Measurements from ENCODE around the gene ZNF263.

ZNF263 gene

DNA sequence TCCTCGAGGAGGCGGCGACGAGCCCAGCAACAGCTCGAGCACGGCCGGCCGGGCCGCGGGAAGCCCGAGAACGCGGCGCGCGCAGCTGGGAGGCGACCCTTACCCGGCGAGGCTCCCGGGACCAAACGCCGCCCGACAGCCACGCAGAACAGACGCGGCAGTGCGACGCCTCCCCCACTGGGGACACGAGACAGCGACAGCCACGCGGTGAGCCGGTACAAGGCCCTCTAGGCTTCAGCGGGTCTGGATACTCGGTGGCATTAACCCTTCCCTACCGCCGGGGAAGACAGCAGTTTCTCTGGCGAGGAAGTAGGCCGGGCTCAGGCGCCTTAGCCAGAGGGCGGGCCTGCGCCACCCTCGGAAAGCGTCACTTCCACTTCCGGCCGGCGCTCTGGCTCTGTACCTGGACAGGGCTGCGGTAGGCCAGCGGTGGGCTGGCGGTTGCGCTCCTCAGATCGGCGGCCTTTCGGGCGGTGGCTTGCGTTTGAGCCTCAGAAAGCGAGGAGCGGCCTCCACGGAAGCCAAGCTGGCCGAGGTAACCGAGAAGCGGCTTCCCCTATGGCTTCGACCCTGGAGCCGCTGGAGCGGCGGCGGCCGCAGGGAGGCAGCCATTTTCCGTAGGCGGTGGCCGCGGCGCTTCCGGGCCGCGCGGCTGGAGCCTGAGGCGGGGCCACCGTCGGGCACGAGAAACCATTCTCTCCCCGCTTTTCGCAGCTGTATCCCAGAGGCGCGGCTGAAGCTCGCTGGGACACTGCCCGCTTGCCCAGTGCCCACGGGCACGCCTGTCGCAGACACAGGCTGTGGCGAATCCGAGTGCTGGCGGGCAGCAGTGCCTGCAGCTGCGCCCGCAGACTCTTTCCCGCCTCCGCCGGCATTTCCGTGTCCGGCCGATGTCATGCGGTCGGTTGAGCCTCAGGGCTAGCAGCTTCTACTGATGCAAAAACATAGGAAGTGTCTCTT is 22.1 kb downstream of the ZNF263 start, which contains the start of the genes TIGD7 and ZNF75A (continued):
- peak; percentile 36; the same call in 1 of the 2 replicates for TF ChIP-seq ZNF76 (tag by site-specific recombination; IDR thresholded peaks at IDR 0.05; ENCODE audit: borderline replicate concordance, low read depth)
- peak; percentile 80 for TF ChIP-seq ZBTB8A (tag by site-specific recombination; IDR thresholded peaks at IDR 0.05)
- TF ChIP-seq ZNF629 (tag by site-specific recombination; IDR thresholded peaks at IDR 0.05): peak; percentile 64
- TF ChIP-seq ZNF843 (tag by site-specific recombination; IDR thresholded peaks at IDR 0.05): 0 out of 2 replicates have a peak, but pooled peaks have one; percentile 25
- TF ChIP-seq ZNF114 (tag by site-specific recombination; IDR thresholded peaks at IDR 0.05): no peak
- TF ChIP-seq KLF16 (tag by site-specific recombination; IDR thresholded peaks at IDR 0.05): peak; percentile 68; the same call in 1 of the 2 replicates
- no peak for TF ChIP-seq ZNF354C (tag by site-specific recombination; IDR thresholded peaks at IDR 0.05; ENCODE audit: borderline replicate concordance, low read depth)
- no peak for TF ChIP-seq ZNF510 (tag by site-specific recombination; IDR thresholded peaks at IDR 0.05; ENCODE audit: insufficient replicate concordance)
- TF ChIP-seq ZNF623 (tag by site-specific recombination; IDR thresholded peaks at IDR 0.05): no peak
- TF ChIP-seq ZNF248 (tag by site-specific recombination; IDR thresholded peaks at IDR 0.05): no peak
- TF ChIP-seq ZNF785 (tag by site-specific recombination; IDR thresholded peaks at IDR 0.05): 0 out of 2 replicates have a peak, but pooled peaks have one; percentile 36
- peak; percentile 100 for TF ChIP-seq ZNF560 (tag by site-specific recombination; IDR thresholded peaks at IDR 0.05; ENCODE audit: borderline replicate concordance)
- no peak for TF ChIP-seq ZNF514 (tag by site-specific recombination; IDR thresholded peaks at IDR 0.05)
- peak; percentile 73 for TF ChIP-seq SP3 (tag by site-specific recombination; IDR thresholded peaks at IDR 0.05)
- no peak for TF ChIP-seq TCF7L2 (IDR thresholded peaks at IDR 0.05; ENCODE audit: borderline replicate concordance, low read depth, low read length)
- TF ChIP-seq, protein P1, sequence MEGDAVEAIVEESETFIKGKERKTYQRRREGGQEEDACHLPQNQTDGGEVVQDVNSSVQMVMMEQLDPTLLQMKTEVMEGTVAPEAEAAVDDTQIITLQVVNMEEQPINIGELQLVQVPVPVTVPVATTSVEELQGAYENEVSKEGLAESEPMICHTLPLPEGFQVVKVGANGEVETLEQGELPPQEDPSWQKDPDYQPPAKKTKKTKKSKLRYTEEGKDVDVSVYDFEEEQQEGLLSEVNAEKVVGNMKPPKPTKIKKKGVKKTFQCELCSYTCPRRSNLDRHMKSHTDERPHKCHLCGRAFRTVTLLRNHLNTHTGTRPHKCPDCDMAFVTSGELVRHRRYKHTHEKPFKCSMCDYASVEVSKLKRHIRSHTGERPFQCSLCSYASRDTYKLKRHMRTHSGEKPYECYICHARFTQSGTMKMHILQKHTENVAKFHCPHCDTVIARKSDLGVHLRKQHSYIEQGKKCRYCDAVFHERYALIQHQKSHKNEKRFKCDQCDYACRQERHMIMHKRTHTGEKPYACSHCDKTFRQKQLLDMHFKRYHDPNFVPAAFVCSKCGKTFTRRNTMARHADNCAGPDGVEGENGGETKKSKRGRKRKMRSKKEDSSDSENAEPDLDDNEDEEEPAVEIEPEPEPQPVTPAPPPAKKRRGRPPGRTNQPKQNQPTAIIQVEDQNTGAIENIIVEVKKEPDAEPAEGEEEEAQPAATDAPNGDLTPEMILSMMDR (tag by site-specific recombination; IDR thresholded peaks at IDR 0.05): peak; percentile 31; the same call in 1 of the 2 replicates
- TF ChIP-seq TRIM28 (IDR thresholded peaks at IDR 0.05; ENCODE audit: borderline replicate concordance, low read length): peak; percentile 51; the same call in 1 of the 2 replicates
- no peak for TF ChIP-seq RBAK (tag by site-specific recombination; IDR thresholded peaks at IDR 0.05)
- no peak for TF ChIP-seq GLIS1 (tag by site-specific recombination; IDR thresholded peaks at IDR 0.05)
- TF ChIP-seq ZBTB21 (tag by site-specific recombination; IDR thresholded peaks at IDR 0.05): no peak; the same call in 1 of the 2 replicates
- TF ChIP-seq ZNF433 (tag by site-specific recombination; IDR thresholded peaks at IDR 0.05; ENCODE audit: low read depth): no peak
- TF ChIP-seq ZNF830 (tag by site-specific recombination; IDR thresholded peaks at IDR 0.05; ENCODE audit: low read depth): no peak
- no peak for TF ChIP-seq ZNF561 (tag by site-specific recombination; IDR thresholded peaks at IDR 0.05; ENCODE audit: borderline replicate concordance)
- TF ChIP-seq ZNF140 (tag by site-specific recombination; IDR thresholded peaks at IDR 0.05): no peak
- TF ChIP-seq, protein P2, sequence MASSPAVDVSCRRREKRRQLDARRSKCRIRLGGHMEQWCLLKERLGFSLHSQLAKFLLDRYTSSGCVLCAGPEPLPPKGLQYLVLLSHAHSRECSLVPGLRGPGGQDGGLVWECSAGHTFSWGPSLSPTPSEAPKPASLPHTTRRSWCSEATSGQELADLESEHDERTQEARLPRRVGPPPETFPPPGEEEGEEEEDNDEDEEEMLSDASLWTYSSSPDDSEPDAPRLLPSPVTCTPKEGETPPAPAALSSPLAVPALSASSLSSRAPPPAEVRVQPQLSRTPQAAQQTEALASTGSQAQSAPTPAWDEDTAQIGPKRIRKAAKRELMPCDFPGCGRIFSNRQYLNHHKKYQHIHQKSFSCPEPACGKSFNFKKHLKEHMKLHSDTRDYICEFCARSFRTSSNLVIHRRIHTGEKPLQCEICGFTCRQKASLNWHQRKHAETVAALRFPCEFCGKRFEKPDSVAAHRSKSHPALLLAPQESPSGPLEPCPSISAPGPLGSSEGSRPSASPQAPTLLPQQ (tag by site-specific recombination; IDR thresholded peaks at IDR 0.05): peak; percentile 53
- peak; percentile 79 for TF ChIP-seq ZNF501 (tag by site-specific recombination; IDR thresholded peaks at IDR 0.05)
- TF ChIP-seq ZNF19 (tag by site-specific recombination; IDR thresholded peaks at IDR 0.05; ENCODE audit: low read depth): no peak
- TF ChIP-seq ZNF426 (tag by site-specific recombination; IDR thresholded peaks at IDR 0.05): no peak
- TF ChIP-seq BCL11A (tag by site-specific recombination; IDR thresholded peaks at IDR 0.05; ENCODE audit: low read depth): no peak
- TF ChIP-seq, protein P3, sequence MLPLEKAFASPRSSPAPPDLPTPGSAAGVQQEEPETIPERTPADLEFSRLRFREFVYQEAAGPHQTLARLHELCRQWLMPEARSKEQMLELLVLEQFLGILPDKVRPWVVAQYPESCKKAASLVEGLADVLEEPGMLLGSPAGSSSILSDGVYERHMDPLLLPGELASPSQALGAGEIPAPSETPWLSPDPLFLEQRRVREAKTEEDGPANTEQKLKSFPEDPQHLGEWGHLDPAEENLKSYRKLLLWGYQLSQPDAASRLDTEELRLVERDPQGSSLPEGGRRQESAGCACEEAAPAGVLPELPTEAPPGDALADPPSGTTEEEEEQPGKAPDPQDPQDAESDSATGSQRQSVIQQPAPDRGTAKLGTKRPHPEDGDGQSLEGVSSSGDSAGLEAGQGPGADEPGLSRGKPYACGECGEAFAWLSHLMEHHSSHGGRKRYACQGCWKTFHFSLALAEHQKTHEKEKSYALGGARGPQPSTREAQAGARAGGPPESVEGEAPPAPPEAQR (tag by site-specific recombination; IDR thresholded peaks at IDR 0.05): no peak
- no peak for TF ChIP-seq ZNF221 (tag by site-specific recombination; IDR thresholded peaks at IDR 0.05; ENCODE audit: borderline replicate concordance)
- TF ChIP-seq, protein P4, sequence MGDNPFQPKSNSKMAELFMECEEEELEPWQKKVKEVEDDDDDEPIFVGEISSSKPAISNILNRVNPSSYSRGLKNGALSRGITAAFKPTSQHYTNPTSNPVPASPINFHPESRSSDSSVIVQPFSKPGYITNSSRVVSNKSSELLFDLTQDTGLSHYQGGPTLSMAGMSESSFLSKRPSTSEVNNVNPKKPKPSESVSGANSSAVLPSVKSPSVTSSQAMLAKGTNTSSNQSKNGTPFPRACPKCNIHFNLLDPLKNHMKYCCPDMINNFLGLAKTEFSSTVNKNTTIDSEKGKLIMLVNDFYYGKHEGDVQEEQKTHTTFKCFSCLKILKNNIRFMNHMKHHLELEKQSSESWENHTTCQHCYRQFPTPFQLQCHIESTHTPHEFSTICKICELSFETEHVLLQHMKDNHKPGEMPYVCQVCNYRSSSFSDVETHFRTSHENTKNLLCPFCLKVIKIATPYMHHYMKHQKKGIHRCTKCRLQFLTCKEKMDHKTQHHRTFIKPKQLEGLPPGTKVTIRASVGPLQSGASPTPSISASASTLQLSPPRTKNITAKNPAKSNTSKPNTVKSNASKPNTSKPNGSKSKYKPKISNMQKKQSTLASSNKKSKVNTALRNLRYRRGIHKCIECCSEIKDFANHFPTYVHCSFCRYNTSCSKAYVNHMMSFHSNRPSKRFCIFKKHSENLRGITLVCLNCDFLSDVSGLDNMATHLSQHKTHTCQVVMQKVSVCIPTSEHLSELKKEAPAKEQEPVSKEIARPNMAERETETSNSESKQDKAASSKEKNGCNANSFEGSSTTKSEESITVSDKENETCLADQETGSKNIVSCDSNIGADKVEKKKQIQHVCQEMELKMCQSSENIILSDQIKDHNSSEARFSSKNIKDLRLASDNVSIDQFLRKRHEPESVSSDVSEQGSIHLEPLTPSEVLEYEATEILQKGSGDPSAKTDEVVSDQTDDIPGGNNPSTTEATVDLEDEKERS (tag by site-specific recombination; IDR thresholded peaks at IDR 0.05): no peak
- no peak for TF ChIP-seq ZNF174 (tag by site-specific recombination; IDR thresholded peaks at IDR 0.05)

Data from HEK293 (cell line).